ENCODE measurements around the gene LHFPL4. TPM values are rescaled to one million over a fixed set of nuclear protein-coding genes. Genes with fewer than 3 reads are reported as not detected.

LHFPL4 gene
- total RNA-seq, 1 experiment from 2014 or later: 16.3 TPM

DNA sequence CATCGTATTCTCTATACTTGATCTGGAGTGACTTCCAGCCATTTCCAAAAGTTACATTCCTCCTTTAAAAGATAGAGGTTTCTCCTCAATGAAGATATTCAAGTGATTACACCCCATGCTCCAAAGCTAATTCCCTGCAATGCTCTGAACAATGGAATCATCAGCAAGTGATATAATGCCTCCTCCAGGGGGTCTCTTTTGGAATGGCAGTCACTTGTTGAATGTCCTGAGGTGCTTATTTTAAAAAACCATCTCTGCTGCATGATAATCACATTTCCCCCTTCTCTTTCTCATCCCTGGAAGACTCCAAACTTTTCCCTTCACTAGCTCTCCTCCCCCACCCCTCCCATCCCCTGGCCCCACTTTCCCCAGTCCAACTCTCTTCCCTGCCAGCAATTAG is 2.6 kb downstream of the LHFPL4 start:
- peaks cover 21% of the 10 kb centered on the region for H3K27me3 Mint-ChIP-seq (ENCODE audit: low read depth)

More for the DNA sequence above, 2.6 kb downstream of the LHFPL4 start:
- Histone ChIP-seq H2BK5ac (ENCODE audit: insufficient read length, low read length) (no peak overlapping the region), H3T11ph (ENCODE audit: low read length) (no peak overlapping the region), H2BK12ac (ENCODE audit: insufficient read length, low read depth, low read length) (no peak overlapping the region), H3K79me1 (ENCODE audit: insufficient read depth, low read depth, low read length, poor library complexity, severe bottlenecking) (no peaks in the 10 kb centered on the region), H2BK15ac (ENCODE audit: low read depth, low read length) (no peak overlapping the region), H3K4me2 (ENCODE audit: insufficient read depth, insufficient read length, low read length) (peak overlapping the region; percentile 23), H3K9me3 (ENCODE audit: control insufficient read depth, low read depth, low read length) (no peaks in the 10 kb centered on the region), H3K27me3 (ENCODE audit: insufficient read depth, low read length) (no peaks in the 10 kb centered on the region), H4K5ac (ENCODE audit: insufficient read length, low read depth, low read length) (no peak overlapping the region), H3K27ac (ENCODE audit: insufficient read length, low read depth, low read length) (no peak overlapping the region), H2AFZ (ENCODE audit: low read length) (no peak overlapping the region), H3K56ac (ENCODE audit: insufficient read length, low read depth, low read length) (no peak overlapping the region), H4K20me1 (ENCODE audit: control insufficient read depth, insufficient read depth, insufficient read length) (no peaks in the 10 kb centered on the region), H3K14ac (ENCODE audit: insufficient read depth, low read length) (no peak overlapping the region), H3K4me1 (ENCODE audit: insufficient read depth, low read length) (peaks cover 7% of the 10 kb centered on the region; the same call in 1 of the 2 replicates), H3K9ac (ENCODE audit: extremely low read depth, insufficient read length, low read length) (no peak overlapping the region), H2BK120ac (ENCODE audit: low read depth, low read length, poor library complexity, severe bottlenecking) (no peak overlapping the region), H3K18ac (ENCODE audit: insufficient read length, low read depth, low read length) (no peak overlapping the region), H3K79me2 (ENCODE audit: insufficient read depth, low read length) (no peaks in the 10 kb centered on the region), H2AK5ac (ENCODE audit: insufficient read length, low read length) (no peak overlapping the region), H3K23ac (ENCODE audit: insufficient read length, low read depth, low read length) (no peak overlapping the region), H4K8ac (replicated peaks; ENCODE audit: insufficient read length, low read depth, low read length) (no peak overlapping the region), H3K4ac (ENCODE audit: low read depth, low read length) (no peak overlapping the region), H4K91ac (ENCODE audit: insufficient read length, low read depth, low read length) (no peak overlapping the region), H2BK20ac (ENCODE audit: low read depth, low read length, poor library complexity, severe bottlenecking) (no peak overlapping the region), H3K23me2 (ENCODE audit: insufficient read length, low read depth, low read length, poor library complexity, severe bottlenecking) (peaks cover 14% of the 10 kb centered on the region)
- WGBS (ENCODE audit: extremely low coverage, insufficient read length, low lambda C conversion rate): no CpG with 5 or more reads among the region's 1 CpG
- no peak overlapping the region for H3K27ac Mint-ChIP-seq
- TF ChIP-seq, protein P1, sequence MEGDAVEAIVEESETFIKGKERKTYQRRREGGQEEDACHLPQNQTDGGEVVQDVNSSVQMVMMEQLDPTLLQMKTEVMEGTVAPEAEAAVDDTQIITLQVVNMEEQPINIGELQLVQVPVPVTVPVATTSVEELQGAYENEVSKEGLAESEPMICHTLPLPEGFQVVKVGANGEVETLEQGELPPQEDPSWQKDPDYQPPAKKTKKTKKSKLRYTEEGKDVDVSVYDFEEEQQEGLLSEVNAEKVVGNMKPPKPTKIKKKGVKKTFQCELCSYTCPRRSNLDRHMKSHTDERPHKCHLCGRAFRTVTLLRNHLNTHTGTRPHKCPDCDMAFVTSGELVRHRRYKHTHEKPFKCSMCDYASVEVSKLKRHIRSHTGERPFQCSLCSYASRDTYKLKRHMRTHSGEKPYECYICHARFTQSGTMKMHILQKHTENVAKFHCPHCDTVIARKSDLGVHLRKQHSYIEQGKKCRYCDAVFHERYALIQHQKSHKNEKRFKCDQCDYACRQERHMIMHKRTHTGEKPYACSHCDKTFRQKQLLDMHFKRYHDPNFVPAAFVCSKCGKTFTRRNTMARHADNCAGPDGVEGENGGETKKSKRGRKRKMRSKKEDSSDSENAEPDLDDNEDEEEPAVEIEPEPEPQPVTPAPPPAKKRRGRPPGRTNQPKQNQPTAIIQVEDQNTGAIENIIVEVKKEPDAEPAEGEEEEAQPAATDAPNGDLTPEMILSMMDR (conservative IDR thresholded peaks at IDR 0.05): no peak
- DNase-seq: no peak
- peaks cover 26 to 27% of the 10 kb centered on the region in 2 experiments for H3K4me1 Mint-ChIP-seq
- H3K36me3 Mint-ChIP-seq (ENCODE audit: insufficient read depth in 1 of 3, low read depth in 3 of 3): peaks cover 6 to 17% (median 14%) of the 10 kb centered on the region in 3 experiments; a peak in 6 of 7 replicates
- H3K9me3 Mint-ChIP-seq: no peaks in the 10 kb centered on the region
- H3K4me3 Mint-ChIP-seq: peak overlapping the region; percentile 81 to 94

Data from H9 (cell line).